Suprapubic skin (tissue), 4 donors: ENCODE data around the gene EPHA2. TPM values are rescaled to one million over a fixed set of nuclear protein-coding genes. Genes with fewer than 3 reads are reported as not detected.

ENCODE experiments used
- DNase-seq, 2 donors: peaks; one replicate each; pipeline ENCODE4 v3.0.0-alpha.2; 2019; ENCODE audit warnings: low spot score in 2 of 2
- H3K27ac ChIP-seq: fragments of 200-600 bp; sonication (generic); one replicate; pipeline ENCODE4 v1.5.1; 2019
- H3K27me3 ChIP-seq: fragments of 200-600 bp; sonication (generic); one replicate; pipeline ENCODE4 v1.5.1; 2019
- H3K36me3 ChIP-seq: fragments of 200-600 bp; sonication (generic); one replicate; pipeline ENCODE4 v1.5.1; 2019
- H3K4me1 ChIP-seq: fragments of 200-600 bp; sonication (generic); one replicate; pipeline ENCODE4 v1.5.1; 2019
- H3K4me3 ChIP-seq: fragments of 200-600 bp; sonication (generic); one replicate; pipeline ENCODE4 v1.5.1; 2019; ENCODE audit warnings: mild to moderate bottlenecking
- H3K9me3 ChIP-seq: fragments of 200-600 bp; sonication (generic); one replicate; pipeline ENCODE4 v1.5.1; 2019
- EP300 ChIP-seq: sonication (generic); formaldehyde crosslinking; IDR thresholded peaks from one replicate; pipeline ENCODE4 v1.6.1; 2017; ENCODE audit warnings: antibody characterized with exemption
- POLR2A ChIP-seq, 2 donors: fragments of 450-650 bp; IDR thresholded peaks; one replicate each; pipeline ENCODE4 v1.6.1; 2017; ENCODE audit warnings: antibody characterized with exemption in 2 of 2, mild to moderate bottlenecking in 2 of 2, moderate library complexity in 2 of 2
- POLR2AphosphoS5 ChIP-seq, 3 donors: sonication (generic); formaldehyde crosslinking; IDR thresholded peaks; one replicate each; pipeline ENCODE4 v1.6.1; 2017; ENCODE audit warnings: antibody characterized with exemption in 3 of 3
- WGBS: methylation state at CpG from one replicate; pipeline ENCODE4 v1.1.5; 2018; 5-methylcytosine and 5-hydroxymethylcytosine counted together
- total RNA-seq, 4 donors: library from RNA; depleted of rRNA; stranded (reverse); fragments of >200 nt; gene quantifications; one replicate each; pipeline ENCODE4 v1.1.0, GENCODE V29; 2016
- TF ChIP-seq, protein P1 (sequence below), 2 donors: fragments of 200-600 bp in 1 of 2; fragments of 450-650 bp in 1 of 2; sonication (generic) in 1 of 2; IDR thresholded peaks; one replicate each; pipeline ENCODE4 v1.5.1; 2016 to 2019; ENCODE audit warnings: antibody characterized with exemption in 2 of 2, mild to moderate bottlenecking in 1 of 2, moderate library complexity in 1 of 2

EPHA2 gene
- total RNA-seq, 4 donors from 2014 or later = 59.0 to 145 (median 104) TPM

DNA sequence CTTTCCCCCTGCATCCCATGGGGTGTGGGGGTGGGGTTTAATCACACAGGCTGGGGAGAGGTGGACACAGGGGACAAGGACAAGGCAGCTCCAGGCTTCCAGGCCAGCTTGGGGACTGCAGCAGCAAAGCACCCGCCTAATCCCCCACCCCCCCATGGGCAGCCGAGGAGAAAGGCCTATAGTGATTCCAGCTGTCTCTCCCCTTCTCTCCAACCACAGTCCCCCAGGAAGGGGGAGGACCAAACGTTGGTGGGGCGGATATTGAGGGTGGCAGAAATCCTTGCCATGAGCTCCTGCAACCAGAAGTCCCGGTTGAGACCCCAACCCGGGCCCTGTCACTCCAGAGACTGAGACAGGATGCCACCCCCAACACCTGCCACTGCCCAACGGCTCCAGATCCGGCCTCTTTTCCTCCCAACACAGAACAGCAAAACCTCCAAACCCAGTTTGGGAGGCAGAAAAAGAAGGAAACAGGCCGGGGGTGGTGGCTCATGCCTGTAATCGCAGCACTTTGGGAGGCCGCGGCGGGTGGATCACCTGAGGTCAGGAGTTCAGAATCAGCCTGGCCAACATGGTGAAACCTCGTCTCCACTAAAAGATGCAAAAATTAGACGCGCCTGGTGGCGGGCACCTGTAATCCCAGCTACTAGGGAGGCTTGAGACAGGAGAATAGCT is 1.7 kb downstream of the EPHA2 start:
- H3K9me3 ChIP-seq = no peaks in the 10 kb centered on the region
- no peaks in the 10 kb centered on the region for H3K27me3 ChIP-seq
- WGBS = 27% methylated on average over 16 of the region's 17 CpGs
- peaks cover 86% of the 10 kb centered on the region for H3K4me1 ChIP-seq
- H3K36me3 ChIP-seq = peaks cover 15% of the 10 kb centered on the region
- no peak for DNase-seq
- H3K27ac ChIP-seq = peak overlapping the region; percentile 94
- TF ChIP-seq POLR2A (IDR thresholded peaks at IDR 0.05) = no peak
- TF ChIP-seq EP300 = no peak
- peak overlapping the region; percentile 84 for H3K4me3 ChIP-seq

DNA sequence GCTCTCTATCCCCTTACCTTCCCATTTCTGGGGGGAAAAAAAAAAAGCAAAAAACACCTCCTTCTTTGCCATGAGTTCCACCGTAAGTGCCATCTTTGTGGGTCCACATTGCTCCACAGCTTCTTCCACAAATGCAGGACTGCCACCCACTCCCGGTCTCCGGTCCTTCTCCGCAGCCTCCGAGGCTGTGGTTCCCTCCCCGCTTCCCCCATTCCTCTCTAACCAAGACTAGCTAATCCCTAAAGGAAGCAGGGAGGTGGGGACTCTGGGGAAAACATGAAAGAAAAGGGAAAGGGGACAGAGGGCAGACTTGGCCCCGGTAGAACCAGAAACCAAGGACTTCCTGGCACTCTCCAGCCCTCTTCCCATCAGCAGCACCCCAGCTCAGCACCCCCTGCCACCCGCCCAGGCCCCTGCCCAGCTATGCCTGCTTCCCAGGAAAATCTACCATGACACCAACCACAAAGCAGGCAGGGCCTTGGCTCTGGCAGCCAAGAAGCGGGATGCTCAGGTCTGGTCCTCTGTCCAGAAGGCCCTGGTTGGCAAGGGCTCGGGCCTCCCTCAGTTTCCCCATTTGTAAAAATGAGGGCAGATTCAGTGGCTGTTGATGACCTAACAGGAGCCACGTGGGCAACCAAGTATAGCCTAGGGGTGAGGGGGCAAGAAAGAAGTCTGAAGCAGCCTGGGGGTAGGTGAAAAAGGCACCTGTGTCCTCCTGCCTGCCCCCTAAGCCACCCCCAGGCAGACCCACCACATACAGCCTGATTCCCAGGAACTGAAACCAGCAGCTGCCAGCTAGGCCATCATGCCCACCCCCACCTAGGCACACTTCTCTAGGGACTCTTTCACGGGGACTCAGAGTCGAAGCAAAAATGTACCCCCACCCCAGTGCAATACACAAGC is 2.5 kb downstream of the EPHA2 start:
- 48% methylated on average over 12 of the region's 13 CpGs for WGBS

DNA sequence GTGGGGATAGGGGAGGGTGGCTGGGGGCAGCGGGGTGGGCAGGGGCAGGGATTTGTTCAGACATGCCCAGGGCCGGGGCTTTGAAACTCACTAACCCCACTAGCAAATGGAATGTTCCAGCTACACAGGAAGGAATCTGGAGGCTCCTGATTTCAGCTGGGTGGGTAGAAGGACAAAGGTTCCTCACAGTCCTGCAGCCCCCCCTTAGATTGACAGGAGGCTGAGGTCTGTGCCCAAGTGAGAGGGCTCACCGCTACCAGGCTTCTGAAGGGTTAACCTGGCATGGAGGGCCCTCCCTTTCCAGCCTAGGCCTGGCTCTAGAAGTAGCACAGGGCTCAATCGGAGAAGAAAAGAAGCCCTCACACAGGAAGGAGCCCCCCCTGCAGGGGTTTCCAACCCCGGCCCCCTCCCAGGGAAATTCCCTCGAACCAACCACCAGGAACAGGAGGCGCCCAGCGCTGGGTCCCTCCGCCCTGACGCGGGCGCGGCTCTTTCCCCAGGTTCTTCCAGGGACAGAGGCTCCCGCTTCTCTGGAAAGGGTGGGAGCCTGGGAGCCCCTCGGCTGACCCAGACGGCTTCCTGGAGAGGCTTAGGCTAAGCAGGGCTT is 3.3 kb downstream of the EPHA2 start:
- H3K27me3 ChIP-seq = no peaks in the 10 kb centered on the region
- WGBS = 47% methylated on average over 3 of the region's 16 CpGs
- no peak for TF ChIP-seq POLR2A (IDR thresholded peaks at IDR 0.05)
- TF ChIP-seq, protein P1, sequence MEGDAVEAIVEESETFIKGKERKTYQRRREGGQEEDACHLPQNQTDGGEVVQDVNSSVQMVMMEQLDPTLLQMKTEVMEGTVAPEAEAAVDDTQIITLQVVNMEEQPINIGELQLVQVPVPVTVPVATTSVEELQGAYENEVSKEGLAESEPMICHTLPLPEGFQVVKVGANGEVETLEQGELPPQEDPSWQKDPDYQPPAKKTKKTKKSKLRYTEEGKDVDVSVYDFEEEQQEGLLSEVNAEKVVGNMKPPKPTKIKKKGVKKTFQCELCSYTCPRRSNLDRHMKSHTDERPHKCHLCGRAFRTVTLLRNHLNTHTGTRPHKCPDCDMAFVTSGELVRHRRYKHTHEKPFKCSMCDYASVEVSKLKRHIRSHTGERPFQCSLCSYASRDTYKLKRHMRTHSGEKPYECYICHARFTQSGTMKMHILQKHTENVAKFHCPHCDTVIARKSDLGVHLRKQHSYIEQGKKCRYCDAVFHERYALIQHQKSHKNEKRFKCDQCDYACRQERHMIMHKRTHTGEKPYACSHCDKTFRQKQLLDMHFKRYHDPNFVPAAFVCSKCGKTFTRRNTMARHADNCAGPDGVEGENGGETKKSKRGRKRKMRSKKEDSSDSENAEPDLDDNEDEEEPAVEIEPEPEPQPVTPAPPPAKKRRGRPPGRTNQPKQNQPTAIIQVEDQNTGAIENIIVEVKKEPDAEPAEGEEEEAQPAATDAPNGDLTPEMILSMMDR (IDR thresholded peaks at IDR 0.05) = no peak
- no peak for TF ChIP-seq EP300
- TF ChIP-seq POLR2AphosphoS5 (IDR thresholded peaks at IDR 0.05) = no peak
- peaks cover 81% of the 10 kb centered on the region for H3K4me1 ChIP-seq
- peak overlapping the region; percentile 94 for H3K27ac ChIP-seq
- no peak for DNase-seq
- peaks cover 30% of the 10 kb centered on the region for H3K36me3 ChIP-seq
- peak overlapping the region; percentile 84 for H3K4me3 ChIP-seq
- H3K9me3 ChIP-seq = no peaks in the 10 kb centered on the region

More for the DNA sequence above, 2.5 kb downstream of the EPHA2 start:
- H3K27ac ChIP-seq = peak overlapping the region; percentile 94
- H3K27me3 ChIP-seq = no peaks in the 10 kb centered on the region
- H3K4me3 ChIP-seq = peak overlapping the region; percentile 84
- H3K9me3 ChIP-seq = no peaks in the 10 kb centered on the region
- no peak for DNase-seq
- H3K4me1 ChIP-seq = peaks cover 82% of the 10 kb centered on the region
- peaks cover 23% of the 10 kb centered on the region for H3K36me3 ChIP-seq
- no peak for TF ChIP-seq EP300
- no peak for TF ChIP-seq POLR2AphosphoS5 (IDR thresholded peaks at IDR 0.05)
- TF ChIP-seq, protein P1 (IDR thresholded peaks at IDR 0.05) = no peak
- no peak for TF ChIP-seq POLR2A (IDR thresholded peaks at IDR 0.05)

DNA sequence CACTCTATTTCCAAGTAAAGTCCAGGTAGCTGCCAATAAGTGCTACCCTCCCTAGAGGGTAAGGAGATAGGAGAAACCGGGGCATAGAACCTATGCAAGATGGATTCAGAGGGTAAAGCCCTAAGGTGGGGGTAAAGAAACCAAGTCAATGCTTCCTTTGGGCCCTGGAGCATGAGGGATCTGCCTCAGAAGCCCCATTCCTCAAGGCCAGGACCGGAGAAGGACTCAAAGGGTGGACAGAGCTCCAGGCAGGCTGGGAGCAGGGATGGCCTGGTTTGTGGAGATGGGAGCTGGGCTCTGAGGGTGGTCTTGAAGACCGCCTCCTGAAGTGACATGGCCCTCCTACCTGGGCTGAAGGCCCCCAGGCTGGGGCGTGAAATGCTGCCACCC is 3.9 kb downstream of the EPHA2 start:
- Histone ChIP-seq H3K27me3 (no peaks in the 10 kb centered on the region), H3K4me3 (peak overlapping the region; percentile 84), H3K4me1 (peaks cover 82% of the 10 kb centered on the region), H3K36me3 (peaks cover 34% of the 10 kb centered on the region), H3K9me3 (no peaks in the 10 kb centered on the region), H3K27ac (peak overlapping the region; percentile 0)
- no peak for DNase-seq
- WGBS = 78% methylated on average over 2 of the region's 4 CpGs
- TF ChIP-seq POLR2A (IDR thresholded peaks at IDR 0.05) = no peak
- TF ChIP-seq POLR2AphosphoS5 (IDR thresholded peaks at IDR 0.05) = no peak
- TF ChIP-seq EP300 = no peak
- TF ChIP-seq, protein P1 (IDR thresholded peaks at IDR 0.05) = no peak

DNA sequence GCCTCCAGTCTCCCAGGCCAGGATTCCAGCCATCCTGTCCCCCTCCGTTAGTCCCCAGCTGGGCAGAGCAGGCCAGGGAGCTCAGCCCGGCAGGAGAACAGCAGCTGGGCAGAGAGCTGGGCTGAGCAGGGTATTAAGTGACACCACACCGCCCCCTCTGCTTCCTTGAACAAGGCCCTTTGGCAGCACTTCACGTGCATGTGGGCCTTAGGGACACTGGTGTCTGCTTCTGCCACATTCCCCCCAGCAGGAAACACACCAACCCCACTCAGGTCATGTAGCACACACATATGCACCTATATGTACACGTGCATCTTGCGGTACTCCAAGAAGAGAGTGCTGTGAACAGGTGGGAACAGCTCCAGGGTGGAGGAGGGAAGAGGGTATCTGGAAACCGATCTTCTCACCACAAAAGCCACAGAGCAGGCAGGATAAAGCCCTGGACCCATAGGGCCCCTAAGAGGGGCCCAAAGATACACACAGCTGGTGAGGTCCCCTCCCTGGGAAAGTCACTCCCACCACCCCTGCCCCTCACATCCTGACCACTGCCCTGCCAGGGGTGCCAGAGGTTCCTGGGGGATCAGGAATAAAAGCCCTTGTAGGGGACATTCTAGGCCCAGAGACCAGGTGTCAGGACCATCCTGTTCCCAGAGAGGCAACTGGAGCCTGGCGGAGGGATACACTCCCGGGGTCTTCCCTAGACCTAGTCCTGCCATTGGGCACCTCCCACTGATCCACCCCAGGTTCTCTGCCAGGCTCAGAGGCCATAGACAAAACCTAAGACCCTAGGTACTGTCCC is 4.5 kb downstream of the EPHA2 start:
- DNase-seq = no peak
- TF ChIP-seq EP300 = no peak
- no peak for TF ChIP-seq POLR2AphosphoS5 (IDR thresholded peaks at IDR 0.05)
- TF ChIP-seq, protein P1 (IDR thresholded peaks at IDR 0.05) = no peak
- no peak for TF ChIP-seq POLR2A (IDR thresholded peaks at IDR 0.05)
- Histone ChIP-seq H3K27me3 (no peaks in the 10 kb centered on the region), H3K4me3 (peak overlapping the region; percentile 12), H3K27ac (peak overlapping the region; percentile 0), H3K36me3 (peaks cover 34% of the 10 kb centered on the region), H3K4me1 (peaks cover 82% of the 10 kb centered on the region), H3K9me3 (no peaks in the 10 kb centered on the region)
- WGBS = 67% methylated on average over 3 of the region's 9 CpGs
